ENCODE data around the gene RAPGEF6. TPM values are rescaled to one million over a fixed set of nuclear protein-coding genes. Genes with fewer than 3 reads are reported as not detected.

RAPGEF6 gene
- total RNA-seq, 1 experiment from 2014 or later, result 26.1 TPM

DNA sequence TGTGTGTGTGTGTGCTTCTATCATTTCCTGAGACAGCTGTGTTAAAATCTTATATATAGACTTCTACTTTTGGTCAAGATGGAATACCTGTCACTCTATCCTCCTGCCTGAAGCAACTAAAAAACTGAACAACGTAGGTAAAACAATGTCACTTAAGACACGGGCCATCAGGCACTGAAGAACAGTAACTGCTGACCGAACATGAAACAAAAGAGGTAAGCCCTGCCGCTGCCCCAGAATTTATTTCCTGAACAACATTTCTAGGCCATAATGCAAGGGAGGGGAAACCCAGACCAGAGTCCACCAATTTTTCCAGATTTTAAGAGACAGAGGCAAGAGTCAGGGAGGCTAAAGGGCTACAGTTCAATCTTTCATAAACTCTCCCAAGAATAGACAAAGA, 215.2 kb downstream of the RAPGEF6 start:
- Histone ChIP-seq H3K4me3 (ENCODE audit: low read depth, low read length, poor library complexity, severe bottlenecking) (no peak overlapping the region), H3K9me3 (ENCODE audit: low read depth, low read length, poor library complexity, severe bottlenecking) (no peaks in the 10 kb centered on the region), H3K27me3 (replicated peaks; ENCODE audit: insufficient read depth, low read depth, low read length, poor library complexity) (no peaks in the 10 kb centered on the region), H3K36me3 (ENCODE audit: insufficient read depth, low read length, poor library complexity, severe bottlenecking) (peaks cover 3% of the 10 kb centered on the region), H3K27ac (ENCODE audit: low read depth, low read length, poor library complexity, severe bottlenecking) (no peak overlapping the region), H3K4me1 (ENCODE audit: insufficient read depth, low read length, poor library complexity, severe bottlenecking) (no peaks in the 10 kb centered on the region)
- ChIA-PET POLR2A (ENCODE audit: low non-redundant PET) (interaction anchor here (0.6 kb wide), 1 partner anchor 324 kb away, joined by 4 read pairs; no protein-coding TSS in a partner anchor), CTCF (no interaction called here)
- no TSS peak for BruUV-seq (replicated peaks)
- intact Hi-C loops (cut with micrococcal nuclease; ENCODE audit: unreplicated experiment), result loop anchor here (5.0 to 10.0 kb wide), 3 partner anchors 308 to 1645 kb away; no protein-coding TSS in a partner anchor
- no peak for TF ChIP-seq EZH2 (IDR thresholded peaks at IDR 0.05; ENCODE audit: borderline replicate concordance, low read depth, low read length, poor library complexity, severe bottlenecking)
- no peak for DNase-seq (ENCODE audit: low spot score)

DNA sequence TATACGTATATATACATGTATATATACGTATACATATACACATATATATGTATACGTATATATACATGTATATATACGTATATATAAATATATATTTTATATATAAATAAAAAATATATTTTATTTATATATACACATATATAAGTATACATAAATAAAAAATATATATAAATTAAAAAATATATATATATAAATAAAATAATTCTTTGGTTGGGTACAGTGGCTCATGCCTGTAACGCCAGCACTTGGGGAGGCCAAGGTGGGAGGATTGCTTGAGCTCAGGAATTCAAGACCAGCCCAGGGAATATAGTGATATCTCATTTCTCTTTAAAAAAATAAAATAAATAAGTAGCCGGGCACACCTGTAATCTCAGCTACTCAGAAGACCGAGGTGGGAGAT, 216.2 kb downstream of the RAPGEF6 start:
- Histone ChIP-seq H3K27ac (ENCODE audit: low read depth, low read length, poor library complexity, severe bottlenecking) (no peak overlapping the region), H3K36me3 (ENCODE audit: insufficient read depth, low read length, poor library complexity, severe bottlenecking) (peaks cover 3% of the 10 kb centered on the region), H3K4me3 (ENCODE audit: low read depth, low read length, poor library complexity, severe bottlenecking) (no peak overlapping the region), H3K4me1 (ENCODE audit: insufficient read depth, low read length, poor library complexity, severe bottlenecking) (no peaks in the 10 kb centered on the region), H3K9me3 (ENCODE audit: low read depth, low read length, poor library complexity, severe bottlenecking) (no peaks in the 10 kb centered on the region), H3K27me3 (replicated peaks; ENCODE audit: insufficient read depth, low read depth, low read length, poor library complexity) (no peaks in the 10 kb centered on the region)
- DNase-seq (ENCODE audit: low spot score), result no peak
- intact Hi-C loops (cut with micrococcal nuclease; ENCODE audit: unreplicated experiment), result loop anchor here (5.0 to 10.0 kb wide), 3 partner anchors 307 to 1644 kb away; no protein-coding TSS in a partner anchor
- ChIA-PET CTCF (no interaction called here), POLR2A (ENCODE audit: low non-redundant PET) (no interaction called here)
- TF ChIP-seq EZH2 (IDR thresholded peaks at IDR 0.05; ENCODE audit: borderline replicate concordance, low read depth, low read length, poor library complexity, severe bottlenecking), result no peak
- TF ChIP-seq, protein P1, sequence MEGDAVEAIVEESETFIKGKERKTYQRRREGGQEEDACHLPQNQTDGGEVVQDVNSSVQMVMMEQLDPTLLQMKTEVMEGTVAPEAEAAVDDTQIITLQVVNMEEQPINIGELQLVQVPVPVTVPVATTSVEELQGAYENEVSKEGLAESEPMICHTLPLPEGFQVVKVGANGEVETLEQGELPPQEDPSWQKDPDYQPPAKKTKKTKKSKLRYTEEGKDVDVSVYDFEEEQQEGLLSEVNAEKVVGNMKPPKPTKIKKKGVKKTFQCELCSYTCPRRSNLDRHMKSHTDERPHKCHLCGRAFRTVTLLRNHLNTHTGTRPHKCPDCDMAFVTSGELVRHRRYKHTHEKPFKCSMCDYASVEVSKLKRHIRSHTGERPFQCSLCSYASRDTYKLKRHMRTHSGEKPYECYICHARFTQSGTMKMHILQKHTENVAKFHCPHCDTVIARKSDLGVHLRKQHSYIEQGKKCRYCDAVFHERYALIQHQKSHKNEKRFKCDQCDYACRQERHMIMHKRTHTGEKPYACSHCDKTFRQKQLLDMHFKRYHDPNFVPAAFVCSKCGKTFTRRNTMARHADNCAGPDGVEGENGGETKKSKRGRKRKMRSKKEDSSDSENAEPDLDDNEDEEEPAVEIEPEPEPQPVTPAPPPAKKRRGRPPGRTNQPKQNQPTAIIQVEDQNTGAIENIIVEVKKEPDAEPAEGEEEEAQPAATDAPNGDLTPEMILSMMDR (conservative IDR thresholded peaks at IDR 0.05; ENCODE audit: low read depth, low read length), result no peak
- no TSS peak for BruUV-seq (replicated peaks)

DNA sequence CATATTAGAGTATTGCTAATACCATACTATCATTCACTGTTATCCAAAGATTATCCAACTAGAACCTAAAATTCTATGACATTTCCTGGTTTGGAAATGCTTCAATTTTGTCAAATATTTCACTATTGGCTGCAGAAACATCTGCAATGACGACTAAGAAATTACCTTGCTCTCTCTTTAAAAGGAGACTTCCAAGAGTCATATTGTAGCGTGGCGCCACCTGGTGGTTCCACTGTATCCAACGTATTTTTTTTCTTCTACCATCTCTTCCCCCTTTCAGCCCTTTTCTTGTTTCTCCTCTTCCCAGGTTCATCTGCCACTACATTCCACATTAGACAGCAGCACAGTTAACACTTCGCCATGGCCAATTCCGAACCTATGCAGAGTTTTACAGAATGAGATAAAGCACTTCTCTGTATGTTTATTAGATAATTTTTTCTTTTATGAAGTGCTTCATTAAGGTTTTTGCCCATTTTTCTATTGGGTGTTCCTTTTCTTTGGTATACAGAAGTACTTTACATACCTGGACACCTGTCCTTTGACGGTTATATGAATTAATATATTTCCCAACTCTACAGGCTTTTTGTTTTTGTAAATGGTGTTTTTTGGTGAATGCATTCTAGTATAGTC, 217.7 kb downstream of the RAPGEF6 start:
- ChIA-PET POLR2A (ENCODE audit: low non-redundant PET) (no interaction called here), CTCF (interaction anchor here (0.6 kb wide), 1 partner anchor 381 kb away, joined by 4 read pairs; no protein-coding TSS in a partner anchor)
- TF ChIP-seq, protein P1 (conservative IDR thresholded peaks at IDR 0.05; ENCODE audit: low read depth, low read length), result peak; percentile 90
- TF ChIP-seq EZH2 (IDR thresholded peaks at IDR 0.05; ENCODE audit: borderline replicate concordance, low read depth, low read length, poor library complexity, severe bottlenecking), result no peak
- peaks cover 3% of the 10 kb centered on the region for H3K36me3 ChIP-seq (ENCODE audit: insufficient read depth, low read length, poor library complexity, severe bottlenecking)
- H3K4me1 ChIP-seq (ENCODE audit: insufficient read depth, low read length, poor library complexity, severe bottlenecking), result no peaks in the 10 kb centered on the region
- H3K9me3 ChIP-seq (ENCODE audit: low read depth, low read length, poor library complexity, severe bottlenecking), result no peaks in the 10 kb centered on the region
- no peak overlapping the region for H3K27ac ChIP-seq (ENCODE audit: low read depth, low read length, poor library complexity, severe bottlenecking)
- BruUV-seq (replicated peaks), result no TSS peak
- DNase-seq (ENCODE audit: low spot score), result peak; percentile 80
- no peaks in the 10 kb centered on the region for H3K27me3 ChIP-seq (replicated peaks; ENCODE audit: insufficient read depth, low read depth, low read length, poor library complexity)
- intact Hi-C loops (cut with micrococcal nuclease; ENCODE audit: unreplicated experiment), result loop anchor here (1.0 to 10.0 kb wide), 4 partner anchors 254 to 1643 kb away; no protein-coding TSS in a partner anchor
- no peak overlapping the region for H3K4me3 ChIP-seq (ENCODE audit: low read depth, low read length, poor library complexity, severe bottlenecking)

Data from A673 (cell line).